DND-41 (cell line): Measurements from ENCODE around the gene CDK15.

Source experiments
- CTCF ChIP-seq: IDR thresholded peaks from 2 replicates; pipeline ENCODE4 v1.5.1; 2012; ENCODE audit warnings: borderline replicate concordance, low read length, moderate library complexity, mild to moderate bottlenecking; ENCODE audit not compliant: poor library complexity, severe bottlenecking; ENCODE audit errors: extremely low read depth
- EZH2 ChIP-seq: IDR thresholded peaks from 3 replicates; pipeline ENCODE4 v1.6.1; 2012; ENCODE audit warnings: borderline replicate concordance, low read depth, mild to moderate bottlenecking, moderate library complexity, low read length, inconsistent platforms; ENCODE audit not compliant: severe bottlenecking

DNA sequence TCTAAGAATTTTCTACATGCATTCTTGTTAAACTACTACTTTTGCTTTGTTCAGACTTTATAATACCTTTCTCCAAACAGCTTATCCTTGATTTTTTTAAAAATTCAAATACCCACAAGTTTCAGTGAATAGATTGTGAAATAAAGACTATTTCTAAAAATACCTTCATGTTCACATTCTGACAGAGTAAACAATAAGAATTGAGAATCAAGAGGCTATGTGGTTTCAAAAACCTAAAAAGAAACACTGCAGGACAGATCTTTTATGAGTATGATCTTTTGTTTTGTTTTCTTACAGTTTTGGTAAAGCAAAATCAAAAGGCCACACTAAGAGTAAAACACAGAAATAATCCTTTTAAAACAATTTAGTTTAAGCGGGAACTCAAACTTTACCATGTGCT is 46.8 kb upstream of the CDK15 start:
- TF ChIP-seq CTCF (no peak), EZH2 (no peak)
